Measurements from ENCODE around the gene ZNF827.
A peak's percentile ranks its signal among the peaks of the same experiment; 100 is the strongest.

The ZNF827 gene

GRCh38 chr4:145960012-145960411, 21.4 kb upstream of the ZNF827 start:
- H3K27me3 ChIP-seq (replicated peaks; ENCODE audit: control insufficient read depth, insufficient read depth, low read length), result no peaks in the 10 kb centered on the region
- TF ChIP-seq CTCF (IDR thresholded peaks at IDR 0.05; ENCODE audit: insufficient read depth, low read length, poor library complexity, severe bottlenecking), result no peak
- H3K36me3 ChIP-seq (ENCODE audit: control insufficient read depth, insufficient read depth, low read length), result no peaks in the 10 kb centered on the region
- DNase-seq (ENCODE audit: extremely low read depth, insufficient read length), result no peak
- no peak overlapping the region for H3K4me3 ChIP-seq (replicated peaks; ENCODE audit: low read depth, low read length)

GRCh38 chr4:145957302-145957701, 18.7 kb upstream of the ZNF827 start:
- DNase-seq (ENCODE audit: extremely low read depth, insufficient read length), result no peak
- no peak for TF ChIP-seq CTCF (IDR thresholded peaks at IDR 0.05; ENCODE audit: insufficient read depth, low read length, poor library complexity, severe bottlenecking)

GRCh38 chr4:145956288-145956890, 17.8 kb upstream of the ZNF827 start:
- Histone ChIP-seq H3K27me3 (replicated peaks; ENCODE audit: control insufficient read depth, insufficient read depth, low read length) (no peaks in the 10 kb centered on the region), H3K4me3 (replicated peaks; ENCODE audit: low read depth, low read length) (no peak overlapping the region), H3K36me3 (ENCODE audit: control insufficient read depth, insufficient read depth, low read length) (no peaks in the 10 kb centered on the region)
- peak; percentile 85 for TF ChIP-seq CTCF (IDR thresholded peaks at IDR 0.05; ENCODE audit: insufficient read depth, low read length, poor library complexity, severe bottlenecking)
- DNase-seq (ENCODE audit: extremely low read depth, insufficient read length), result peak; percentile 6

More at GRCh38 chr4:145957302-145957701, 18.7 kb upstream of the ZNF827 start:
- Histone ChIP-seq H3K4me3 (replicated peaks; ENCODE audit: low read depth, low read length) (no peak overlapping the region), H3K27me3 (replicated peaks; ENCODE audit: control insufficient read depth, insufficient read depth, low read length) (no peaks in the 10 kb centered on the region), H3K36me3 (ENCODE audit: control insufficient read depth, insufficient read depth, low read length) (no peaks in the 10 kb centered on the region)

- TF ChIP-seq CTCF (IDR thresholded peaks at IDR 0.05; ENCODE audit: insufficient read depth, low read length, poor library complexity, severe bottlenecking), result no peak
- Histone ChIP-seq H3K27me3 (replicated peaks; ENCODE audit: control insufficient read depth, insufficient read depth, low read length) (no peaks in the 10 kb centered on the region), H3K36me3 (ENCODE audit: control insufficient read depth, insufficient read depth, low read length) (no peaks in the 10 kb centered on the region), H3K4me3 (replicated peaks; ENCODE audit: low read depth, low read length) (no peak overlapping the region)
- DNase-seq (ENCODE audit: extremely low read depth, insufficient read length), result no peak
Observed at GRCh38 chr4:145954924-145955339, 16.3 kb upstream of the ZNF827 start.

- DNase-seq (ENCODE audit: extremely low read depth, insufficient read length), result no peak
- TF ChIP-seq CTCF (IDR thresholded peaks at IDR 0.05; ENCODE audit: insufficient read depth, low read length, poor library complexity, severe bottlenecking), result no peak
- no peak overlapping the region for H3K4me3 ChIP-seq (replicated peaks; ENCODE audit: low read depth, low read length)
- no peaks in the 10 kb centered on the region for H3K36me3 ChIP-seq (ENCODE audit: control insufficient read depth, insufficient read depth, low read length)
- no peaks in the 10 kb centered on the region for H3K27me3 ChIP-seq (replicated peaks; ENCODE audit: control insufficient read depth, insufficient read depth, low read length)
Observed at GRCh38 chr4:145951931-145952330, 13.3 kb upstream of the ZNF827 start.

All from GM06990 (cell line).